Choroid plexus epithelial cell (primary cell): Measurements from ENCODE around the gene SDF2L1.
"Not testable (repeated sequence)": the region's sequence is repeated elsewhere in the genome, so short reads cannot be mapped to it uniquely, and the experiment has no call there.

Source experiments
- DNase-seq: peaks from one replicate; pipeline ENCODE4 v3.0.0-alpha.2; 2010; ENCODE audit warnings: low read depth
- H3K4me3 ChIP-seq: 2 replicates; pipeline ENCODE4 v1.5.1; 2011; ENCODE audit warnings: low read depth, mild to moderate bottlenecking, control low read depth, low read length, moderate library complexity
- TF ChIP-seq, protein P1 (sequence below): conservative IDR thresholded peaks from 2 replicates; pipeline ENCODE4 v1.5.1; 2011; ENCODE audit warnings: low read depth, mild to moderate bottlenecking, control low read depth, inconsistent platforms, low read length, moderate library complexity

The SDF2L1 gene

DNA sequence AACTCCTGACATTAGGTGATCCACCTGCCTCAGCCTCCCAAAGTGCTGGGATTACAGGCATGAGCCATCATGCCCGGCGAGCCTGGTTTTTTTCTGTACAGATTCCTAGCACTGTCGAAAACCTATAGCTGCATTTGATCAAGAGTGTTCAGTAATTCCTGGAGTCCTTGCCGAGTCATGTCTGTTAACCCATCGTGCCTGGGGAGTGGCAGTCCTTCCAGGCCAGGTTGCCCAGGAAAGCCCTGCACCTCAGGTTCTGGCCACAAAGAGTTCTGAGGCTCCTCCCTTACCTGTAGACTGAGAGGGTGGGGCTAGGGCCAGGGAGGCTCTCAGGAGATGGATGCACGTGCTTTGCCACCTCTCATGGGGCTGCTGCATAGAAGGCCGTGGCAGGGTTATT lies 29.2 kb upstream of the SDF2L1 start:
- no peak for DNase-seq
- TF ChIP-seq, protein P1, sequence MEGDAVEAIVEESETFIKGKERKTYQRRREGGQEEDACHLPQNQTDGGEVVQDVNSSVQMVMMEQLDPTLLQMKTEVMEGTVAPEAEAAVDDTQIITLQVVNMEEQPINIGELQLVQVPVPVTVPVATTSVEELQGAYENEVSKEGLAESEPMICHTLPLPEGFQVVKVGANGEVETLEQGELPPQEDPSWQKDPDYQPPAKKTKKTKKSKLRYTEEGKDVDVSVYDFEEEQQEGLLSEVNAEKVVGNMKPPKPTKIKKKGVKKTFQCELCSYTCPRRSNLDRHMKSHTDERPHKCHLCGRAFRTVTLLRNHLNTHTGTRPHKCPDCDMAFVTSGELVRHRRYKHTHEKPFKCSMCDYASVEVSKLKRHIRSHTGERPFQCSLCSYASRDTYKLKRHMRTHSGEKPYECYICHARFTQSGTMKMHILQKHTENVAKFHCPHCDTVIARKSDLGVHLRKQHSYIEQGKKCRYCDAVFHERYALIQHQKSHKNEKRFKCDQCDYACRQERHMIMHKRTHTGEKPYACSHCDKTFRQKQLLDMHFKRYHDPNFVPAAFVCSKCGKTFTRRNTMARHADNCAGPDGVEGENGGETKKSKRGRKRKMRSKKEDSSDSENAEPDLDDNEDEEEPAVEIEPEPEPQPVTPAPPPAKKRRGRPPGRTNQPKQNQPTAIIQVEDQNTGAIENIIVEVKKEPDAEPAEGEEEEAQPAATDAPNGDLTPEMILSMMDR, result no peak
- no peak overlapping the region for H3K4me3 ChIP-seq

DNA sequence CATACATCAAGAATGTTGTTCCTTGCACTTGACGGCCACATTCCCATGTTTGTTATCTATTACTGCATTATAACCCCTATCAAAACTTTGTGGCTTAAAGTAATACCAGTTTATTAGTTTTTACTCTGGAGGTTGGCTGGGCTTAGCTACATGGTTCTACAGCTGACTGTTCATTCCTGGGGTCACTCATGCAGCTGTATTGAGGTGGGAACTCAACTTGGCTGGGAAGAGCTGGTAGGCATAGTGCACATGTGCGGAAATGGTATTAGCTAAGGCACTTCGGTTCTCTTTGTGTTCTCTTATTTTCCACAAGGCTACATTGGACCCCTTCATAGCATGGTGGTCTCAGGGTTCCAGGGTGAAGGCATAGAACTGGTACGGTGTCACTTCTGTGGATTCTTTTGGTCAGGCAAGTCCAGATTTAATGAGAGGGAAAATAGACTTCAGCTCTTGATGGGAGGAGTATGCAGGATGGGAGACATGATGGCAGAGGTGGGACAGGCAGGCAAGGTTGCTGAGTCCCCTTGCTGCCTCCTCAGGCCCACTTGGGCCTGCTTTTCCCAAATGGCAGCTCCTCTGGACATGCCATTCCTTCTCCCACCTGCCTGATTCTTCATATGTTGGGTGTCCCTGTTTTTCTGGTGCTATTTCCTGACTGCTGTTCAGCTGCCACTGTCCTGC lies 28.4 kb upstream of the SDF2L1 start:
- TF ChIP-seq, protein P1, result no peak
- DNase-seq, result no peak
- no peak overlapping the region for H3K4me3 ChIP-seq

DNA sequence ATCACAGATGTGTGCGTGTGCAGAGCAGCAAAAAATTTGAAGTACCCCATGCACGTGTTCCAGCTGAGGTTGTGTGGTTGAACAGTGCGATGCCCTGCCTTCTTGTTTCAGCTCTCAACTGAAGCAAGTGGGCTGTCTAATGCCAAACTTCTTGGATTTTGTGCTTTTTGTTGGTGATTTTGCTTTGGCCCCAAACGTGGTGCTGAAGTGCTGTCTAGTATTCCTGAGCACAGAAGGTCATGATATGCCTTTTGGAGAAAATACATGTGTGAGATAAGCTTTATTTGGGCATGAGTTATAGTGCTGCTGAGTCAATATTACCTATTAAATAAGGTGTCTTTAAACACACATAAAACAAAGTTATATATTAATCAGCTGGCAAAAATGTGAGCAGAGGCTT lies 26.4 kb upstream of the SDF2L1 start:
- H3K4me3 ChIP-seq, result no peak overlapping the region
- TF ChIP-seq, protein P1, result no peak
- no peak for DNase-seq

DNA sequence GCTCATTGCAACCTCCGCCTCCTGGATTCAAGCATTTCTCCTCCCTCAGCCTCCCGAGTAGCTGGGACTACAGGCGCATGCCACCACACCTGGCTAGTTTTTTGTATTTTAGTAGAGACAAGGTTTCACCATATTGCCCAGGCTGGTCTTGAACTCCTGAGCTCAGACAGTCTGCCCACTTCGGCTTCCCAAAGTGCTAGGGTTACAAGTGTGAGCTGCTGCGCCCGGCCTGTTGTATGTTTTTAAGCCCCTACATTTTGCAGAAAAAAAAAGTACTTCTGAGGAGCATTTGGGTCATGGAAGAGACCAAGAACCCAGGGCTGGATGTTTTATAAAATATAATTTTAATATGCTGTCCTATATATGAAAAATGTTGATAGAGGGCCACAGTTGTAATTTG lies 24.8 kb upstream of the SDF2L1 start:
- not testable (repeated sequence) for H3K4me3 ChIP-seq

DNA sequence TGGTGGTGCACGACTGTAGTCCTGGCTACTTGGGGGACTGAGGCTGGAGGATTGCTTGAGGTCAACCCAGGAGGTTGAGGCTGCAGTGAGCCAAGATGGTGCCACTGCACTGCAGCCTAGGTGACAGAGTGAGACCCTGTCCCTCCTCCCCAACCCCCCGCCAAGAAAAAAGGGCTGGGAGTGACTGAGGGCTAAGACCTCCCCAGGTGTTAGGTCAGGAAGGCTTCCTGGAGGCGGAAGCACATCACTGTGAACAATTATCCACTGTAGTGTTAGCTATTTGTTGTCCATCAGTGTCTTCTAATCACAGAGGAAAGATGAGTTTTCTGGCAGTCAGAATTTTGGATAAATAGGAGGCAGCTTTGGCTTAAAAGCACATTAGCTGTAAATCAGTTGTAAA lies 21.1 kb upstream of the SDF2L1 start:
- TF ChIP-seq, protein P1, result no peak
- DNase-seq, result no peak
- H3K4me3 ChIP-seq, result no peak overlapping the region

More for the DNA sequence above, 24.8 kb upstream of the SDF2L1 start:
- not testable (repeated sequence) for DNase-seq

DNA sequence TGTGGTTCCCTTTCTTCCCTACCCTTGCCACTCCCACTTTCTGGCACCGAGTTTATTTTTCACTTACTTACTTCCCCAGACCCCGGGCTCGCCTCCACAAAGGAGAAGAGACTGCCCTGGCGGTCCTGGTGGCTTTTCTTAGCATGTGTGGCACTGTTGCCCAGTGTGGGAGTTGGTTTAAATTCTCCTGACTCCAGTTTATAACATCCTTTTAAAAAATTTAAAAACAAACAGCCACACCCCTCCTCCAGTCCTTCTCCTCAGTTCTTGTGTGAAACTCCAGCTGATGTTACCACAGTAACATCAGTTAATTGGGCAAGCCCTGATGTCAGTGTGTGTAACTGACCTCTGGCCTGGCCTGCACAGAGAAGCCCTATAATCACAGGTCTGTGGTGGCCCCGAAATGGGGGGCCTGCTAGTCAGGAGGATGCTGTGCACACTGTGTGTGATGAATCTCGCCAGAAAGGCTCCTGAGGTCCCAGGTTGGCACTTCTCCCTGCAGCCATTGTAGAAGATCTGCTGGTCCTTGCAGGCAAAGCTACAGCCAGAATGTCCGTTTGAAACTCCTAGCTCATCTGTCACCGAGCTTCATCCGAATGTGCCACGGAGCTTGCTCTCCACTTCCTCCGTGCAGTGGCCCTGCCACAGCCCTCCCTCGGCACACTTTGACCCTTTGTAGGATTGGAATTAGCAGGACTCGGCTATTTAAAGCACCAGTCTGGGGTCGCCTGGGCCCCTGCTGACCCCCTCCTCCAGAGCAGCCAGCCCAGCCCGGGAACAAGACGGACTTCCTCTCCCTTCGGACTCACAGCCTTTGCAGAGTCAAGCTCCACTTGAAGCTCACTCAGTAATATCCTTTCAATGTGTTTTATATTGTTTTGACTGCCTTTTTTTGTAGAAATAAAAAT lies 19.8 kb upstream of the SDF2L1 start:
- no peak for DNase-seq
- no peak overlapping the region for H3K4me3 ChIP-seq
- TF ChIP-seq, protein P1, result no peak

DNA sequence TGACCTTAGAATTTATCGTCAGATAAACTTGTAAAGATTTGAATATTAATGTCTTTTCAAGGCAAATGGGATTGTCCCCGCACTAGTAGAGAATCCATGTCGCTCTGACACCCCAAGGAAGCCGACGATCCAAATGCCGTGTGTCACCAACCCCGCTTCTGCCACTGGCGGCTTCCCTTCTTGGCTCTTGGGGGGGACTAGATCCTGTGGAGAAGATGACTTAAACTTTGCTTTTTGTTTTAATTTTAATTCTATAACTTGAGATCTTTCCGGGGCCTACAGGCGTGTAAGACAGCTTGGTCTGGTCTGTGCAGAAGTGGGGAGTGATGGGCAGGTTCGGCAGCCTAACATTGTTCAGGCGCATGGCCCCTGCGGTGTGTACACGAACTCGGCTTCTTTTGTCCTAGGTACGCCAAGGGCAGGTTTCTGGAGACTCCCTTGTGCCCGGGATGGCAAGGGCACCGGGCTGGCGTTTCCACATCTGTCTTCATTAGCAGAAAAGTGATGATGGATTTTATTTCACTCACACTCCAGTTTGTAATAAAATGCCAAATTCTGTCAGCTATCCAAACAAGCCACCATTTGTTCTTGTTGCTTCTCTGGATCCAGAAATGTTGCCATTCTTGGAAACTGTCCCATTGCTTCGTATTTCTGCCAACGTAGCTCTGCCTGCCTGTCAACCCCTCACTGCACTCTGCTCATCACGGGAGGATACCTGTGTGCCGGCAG lies 19.0 kb upstream of the SDF2L1 start:
- TF ChIP-seq, protein P1, result no peak
- no peak for DNase-seq
- H3K4me3 ChIP-seq, result no peak overlapping the region
